Midbrain (tissue), 1 donor: ENCODE results near the gene MYMK.

Source experiments
- DNase-seq: peaks from one replicate; lab custom pipeline; 2025; lab: John Stamatoyannopoulos, UW

Gene MYMK

GRCh38 chr9:133499892-133500270 lies 24.9 kb downstream of the MYMK start:
- DNase-seq = no peak

GRCh38 chr9:133499132-133499891 lies 25.4 kb downstream of the MYMK start:
- DNase-seq = no peak

- DNase-seq = no peak
Observed at GRCh38 chr9:133496861-133497842, 27.6 kb downstream of the MYMK start.

- DNase-seq = no peak
Observed at GRCh38 chr9:133495327-133496293, 29.1 kb downstream of the MYMK start.

- no peak for DNase-seq
Observed at GRCh38 chr9:133494636-133495326, 30.0 kb downstream of the MYMK start.

- no peak for DNase-seq
Observed at GRCh38 chr9:133493845-133494540, 30.8 kb downstream of the MYMK start.

- DNase-seq = no peak
Observed at GRCh38 chr9:133493428-133493827, 31.3 kb downstream of the MYMK start.

- no peak for DNase-seq
Observed at GRCh38 chr9:133492061-133493021, 32.4 kb downstream of the MYMK start.

GRCh38 chr9:133491656-133491925 lies 33.2 kb downstream of the MYMK start:
- DNase-seq = no peak

- no peak for DNase-seq
Observed at GRCh38 chr9:133490865-133491655, 33.7 kb downstream of the MYMK start.

GRCh38 chr9:133490201-133490681 lies 34.5 kb downstream of the MYMK start:
- DNase-seq = no peak

GRCh38 chr9:133489253-133490190 lies 35.2 kb downstream of the MYMK start:
- no peak for DNase-seq

- no peak for DNase-seq
Observed at GRCh38 chr9:133488686-133489252, 36.0 kb downstream of the MYMK start.

- no peak for DNase-seq
Observed at GRCh38 chr9:133487331-133487725, 37.4 kb downstream of the MYMK start.

- DNase-seq = no peak
Observed at GRCh38 chr9:133485531-133486260, 39.1 kb downstream of the MYMK start.

- no peak for DNase-seq
Observed at GRCh38 chr9:133484671-133485437, 39.9 kb downstream of the MYMK start.
